Mucosa of descending colon (tissue), 3 donors: ENCODE results near the gene PDK3. TPM values are rescaled to one million over a fixed set of nuclear protein-coding genes. Genes with fewer than 3 reads are reported as not detected.

Experiments
- ATAC-seq: fragments of 200-7000 bp; cut with Tn5 transposase; one replicate; pipeline ENCODE4 v1.9.1; 2020; ENCODE audit warnings: mild to moderate bottlenecking, moderate library complexity
- DNase-seq, 3 donors: peaks; one replicate each; pipeline ENCODE4 v3.0.0-alpha.2; 2020
- H3K36me3 ChIP-seq: fragments of 200-600 bp; one replicate; pipeline ENCODE4 v1.8.0; 2021; ENCODE audit warnings: low read depth, mild to moderate bottlenecking
- H3K4me1 ChIP-seq: fragments of 200-600 bp; one replicate; pipeline ENCODE4 v1.8.0; 2021; ENCODE audit warnings: low read depth, mild to moderate bottlenecking
- H3K4me3 ChIP-seq: fragments of 200-600 bp; one replicate; pipeline ENCODE4 v1.8.0; 2021; ENCODE audit warnings: mild to moderate bottlenecking
- H3K9me3 ChIP-seq: fragments of 200-600 bp; one replicate; pipeline ENCODE4 v1.8.0; 2021; ENCODE audit warnings: mild to moderate bottlenecking
- CTCF ChIP-seq: fragments of 200-600 bp; IDR thresholded peaks from one replicate; pipeline ENCODE4 v1.8.0; 2022; ENCODE audit warnings: antibody characterized with exemption, mild to moderate bottlenecking
- intact Hi-C, 2 donors: fragments of 100-400 bp; cut with DNase I in 1 of 2; cut with micrococcal nuclease in 1 of 2; formaldehyde crosslinking; loops; one replicate each; pipeline versions ENCODE4 v1.11.0 to v1.11.1; 2022; cut with DNase I, micrococcal nuclease
- total RNA-seq, 3 donors: library from RNA; stranded (reverse); fragmentation: NEBNext Ultra II Directional in 2 of 3; extraction: Animal tissue kit (Norgen Biotek cat#: 25700) in 2 of 3; gene quantifications; one replicate each; pipeline versions ENCODE4 v1.2.1 to v1.2.4, GENCODE V29; 2021 to 2023
- donor health status: DM: no; HTN: no; CAD: no; lungs with moderate emphysema.
- donor health status: DM: no; HTN: no; CAD: no.
- donor health status: DM: no; HTN: yes; CAD: no.

Gene PDK3
- total RNA-seq, 3 donors from 2014 or later = 15.7 to 47.1 (median 20.0) TPM

- DNase-seq = no peak
- TF ChIP-seq CTCF = no peak
- Histone ChIP-seq H3K4me1 (no peaks in the 10 kb centered on the region), H3K9me3 (no peaks in the 10 kb centered on the region), H3K4me3 (no peak overlapping the region), H3K36me3 (no peaks in the 10 kb centered on the region)
- ATAC-seq = no peak
- intact Hi-C loops = no loop called here
These were observed 939 bp downstream of the PDK3 start for GRCh38 chrX:24466025-24466424.

GRCh38 chrX:24468245-24468644, 3.2 kb downstream of the PDK3 start:
- intact Hi-C loops = no loop called here
- ATAC-seq (no peak), DNase-seq (no peak)
- H3K4me1 ChIP-seq = no peaks in the 10 kb centered on the region
- H3K36me3 ChIP-seq = no peaks in the 10 kb centered on the region
- H3K4me3 ChIP-seq = no peak overlapping the region
- no peak for TF ChIP-seq CTCF
- H3K9me3 ChIP-seq = no peaks in the 10 kb centered on the region

- no peak for DNase-seq
- Histone ChIP-seq H3K36me3 (no peaks in the 10 kb centered on the region), H3K4me3 (no peak overlapping the region), H3K9me3 (no peaks in the 10 kb centered on the region), H3K4me1 (peaks cover 3% of the 10 kb centered on the region)
- TF ChIP-seq CTCF = no peak
- intact Hi-C loops = no loop called here
- ATAC-seq = no peak
These were observed 6.7 kb downstream of the PDK3 start for GRCh38 chrX:24471808-24472207.

- intact Hi-C loops = no loop called here
- Histone ChIP-seq H3K4me1 (peaks cover 7% of the 10 kb centered on the region), H3K4me3 (no peak overlapping the region), H3K36me3 (no peaks in the 10 kb centered on the region), H3K9me3 (no peaks in the 10 kb centered on the region)
- DNase-seq (no peak), ATAC-seq (no peak)
- TF ChIP-seq CTCF = no peak
These were observed 10.4 kb downstream of the PDK3 start for GRCh38 chrX:24475480-24475879.

GRCh38 chrX:24478509-24478908, 13.4 kb downstream of the PDK3 start:
- H3K4me1 ChIP-seq = peaks cover 7% of the 10 kb centered on the region
- TF ChIP-seq CTCF = no peak
- no peaks in the 10 kb centered on the region for H3K9me3 ChIP-seq
- no peak for ATAC-seq
- no peak overlapping the region for H3K4me3 ChIP-seq
- H3K36me3 ChIP-seq = no peaks in the 10 kb centered on the region
- DNase-seq = no peak
- intact Hi-C loops = no loop called here

GRCh38 chrX:24479924-24480323, 14.8 kb downstream of the PDK3 start:
- H3K9me3 ChIP-seq = no peaks in the 10 kb centered on the region
- H3K4me3 ChIP-seq = no peak overlapping the region
- no peaks in the 10 kb centered on the region for H3K36me3 ChIP-seq
- no peak for TF ChIP-seq CTCF
- peak; percentile 51 to 73 (median 61) for DNase-seq
- intact Hi-C loops = no loop called here
- ATAC-seq = peak; percentile 97
- peaks cover 7% of the 10 kb centered on the region for H3K4me1 ChIP-seq
